Activated CD4-positive, alpha-beta T cell treated with anti-CD3 and anti-CD28 coated beads, Interleukin-2, amount 10 ng/mL, durations not matched to agents 7 days and 5 days (primary cell): ENCODE results near the gene ARHGEF37. TPM values are rescaled to one million over a fixed set of nuclear protein-coding genes. Genes with fewer than 3 reads are reported as not detected.
A peak's percentile ranks its signal among the peaks of the same experiment; 100 is the strongest.

ENCODE experiments used
- CTCF ChIA-PET: fragments of 350-600 bp; sonication (Branson Sonifier 250); formaldehyde crosslinking; loops from one replicate; lab custom pipeline; 2021; ENCODE audit warnings: antibody characterized with exemption; lab: Charles Lee
- POLR2A ChIA-PET: fragments of 350-600 bp; sonication (Branson Sonifier 250); formaldehyde crosslinking; loops from one replicate; lab custom pipeline; 2021; ENCODE audit warnings: antibody characterized with exemption; lab: Charles Lee
- DNase-seq: peaks from one replicate; pipeline ENCODE4 v3.0.0-alpha.2; 2020
- H3K27ac Mint-ChIP-seq: one replicate; pipeline ENCODE4 v1.8.0; 2021; ENCODE audit warnings: mild to moderate bottlenecking, moderate library complexity, mixed read lengths
- H3K27me3 Mint-ChIP-seq: one replicate; pipeline ENCODE4 v1.8.0; 2021; ENCODE audit warnings: mixed read lengths
- H3K36me3 Mint-ChIP-seq: one replicate; pipeline ENCODE4 v1.8.0; 2021; ENCODE audit warnings: low read depth, mixed read lengths
- H3K4me1 Mint-ChIP-seq: one replicate; pipeline ENCODE4 v1.8.0; 2021; ENCODE audit warnings: mixed read lengths
- H3K4me3 Mint-ChIP-seq: one replicate; pipeline ENCODE4 v1.8.0; 2021; ENCODE audit warnings: mild to moderate bottlenecking, moderate library complexity, mixed read lengths
- H3K9me3 Mint-ChIP-seq: one replicate; pipeline ENCODE4 v1.8.0; 2021; ENCODE audit warnings: mixed read lengths
- total RNA-seq, 2 experiments: library from RNA; stranded (reverse); gene quantifications; one replicate each; pipeline ENCODE4 v1.2.3, GENCODE V29; 2021

ARHGEF37 gene
- total RNA-seq, 2 experiments from 2014 or later, result 0.37 to 0.52 TPM

GRCh38 chr5:149605998-149606724 is 24.9 kb downstream of the ARHGEF37 start:
- DNase-seq, result no peak
- CTCF ChIA-PET, result interaction anchor here (0.6 to 2.3 kb wide), 4 partner anchors 8 to 51 kb away, joined by 3 to 7 read pairs (median 4); no protein-coding TSS in a partner anchor
- H3K36me3 Mint-ChIP-seq, result peaks cover 2% of the 10 kb centered on the region
- peaks cover 11% of the 10 kb centered on the region for H3K4me1 Mint-ChIP-seq
- POLR2A ChIA-PET, result no interaction called here
- peaks cover 2% of the 10 kb centered on the region for H3K9me3 Mint-ChIP-seq
- no peak overlapping the region for H3K4me3 Mint-ChIP-seq
- H3K27ac Mint-ChIP-seq, result peak overlapping the region; percentile 63
- H3K27me3 Mint-ChIP-seq, result peaks cover 3% of the 10 kb centered on the region

- H3K9me3 Mint-ChIP-seq, result peaks cover 2% of the 10 kb centered on the region
- ChIA-PET CTCF (interaction anchor here (0.8 kb wide), 2 partner anchors 10 to 14 kb away, joined by 3 read pairs; no protein-coding TSS in a partner anchor), POLR2A (no interaction called here)
- H3K36me3 Mint-ChIP-seq, result peaks cover 2% of the 10 kb centered on the region
- DNase-seq, result no peak
- H3K27ac Mint-ChIP-seq, result no peak overlapping the region
- H3K4me3 Mint-ChIP-seq, result no peak overlapping the region
- no peaks in the 10 kb centered on the region for H3K27me3 Mint-ChIP-seq
- peaks cover 11% of the 10 kb centered on the region for H3K4me1 Mint-ChIP-seq
Observed at GRCh38 chr5:149608936-149609545, 27.7 kb downstream of the ARHGEF37 start.

- H3K36me3 Mint-ChIP-seq, result peaks cover 2% of the 10 kb centered on the region
- CTCF ChIA-PET, result interaction anchor here (0.8 to 1.8 kb wide), 3 partner anchors 9 to 29 kb away, joined by 3 to 4 read pairs (median 3); partner anchors contain the start of gene ARHGEF37
- peaks cover 2% of the 10 kb centered on the region for H3K9me3 Mint-ChIP-seq
- H3K27ac Mint-ChIP-seq, result no peak overlapping the region
- no peaks in the 10 kb centered on the region for H3K27me3 Mint-ChIP-seq
- POLR2A ChIA-PET, result no interaction called here
- H3K4me1 Mint-ChIP-seq, result peaks cover 11% of the 10 kb centered on the region
- H3K4me3 Mint-ChIP-seq, result no peak overlapping the region
- DNase-seq, result no peak
Observed at GRCh38 chr5:149609640-149610219, 28.4 kb downstream of the ARHGEF37 start.

- Mint-ChIP-seq H3K27me3 (no peaks in the 10 kb centered on the region), H3K4me1 (peaks cover 11% of the 10 kb centered on the region), H3K27ac (no peak overlapping the region), H3K36me3 (peaks cover 2% of the 10 kb centered on the region), H3K4me3 (no peak overlapping the region), H3K9me3 (peaks cover 2% of the 10 kb centered on the region)
- CTCF ChIA-PET, result interaction anchor here (0.6 to 1.8 kb wide), 4 partner anchors 13 to 243 kb away, joined by 3 to 4 read pairs (median 3); partner anchors contain the start of gene ARHGEF37
- POLR2A ChIA-PET, result no interaction called here
- no peak for DNase-seq
Observed at GRCh38 chr5:149610589-149611255, 29.4 kb downstream of the ARHGEF37 start.

- H3K4me1 Mint-ChIP-seq, result peaks cover 5% of the 10 kb centered on the region
- no peak overlapping the region for H3K4me3 Mint-ChIP-seq
- H3K27ac Mint-ChIP-seq, result no peak overlapping the region
- peaks cover 2% of the 10 kb centered on the region for H3K9me3 Mint-ChIP-seq
- POLR2A ChIA-PET, result interaction anchor here (0.7 kb wide), 1 partner anchor 567 kb away, joined by 3 read pairs; no protein-coding TSS in a partner anchor
- no peak for DNase-seq
- no peaks in the 10 kb centered on the region for H3K36me3 Mint-ChIP-seq
- H3K27me3 Mint-ChIP-seq, result no peaks in the 10 kb centered on the region
- CTCF ChIA-PET, result interaction anchor here (0.6 to 1.8 kb wide), 4 partner anchors 13 to 244 kb away, joined by 3 to 4 read pairs (median 3); partner anchors contain the start of gene ARHGEF37
Observed at GRCh38 chr5:149611326-149611725, 30.0 kb downstream of the ARHGEF37 start.

- peaks cover 4% of the 10 kb centered on the region for H3K4me1 Mint-ChIP-seq
Observed at GRCh38 chr5:149614034-149614907, 33.0 kb downstream of the ARHGEF37 start.

GRCh38 chr5:149615976-149616375 is 34.7 kb downstream of the ARHGEF37 start:
- DNase-seq, result no peak
- no peaks in the 10 kb centered on the region for H3K27me3 Mint-ChIP-seq
- H3K9me3 Mint-ChIP-seq, result no peaks in the 10 kb centered on the region
- H3K4me1 Mint-ChIP-seq, result peaks cover 4% of the 10 kb centered on the region
- H3K27ac Mint-ChIP-seq, result no peak overlapping the region
- H3K36me3 Mint-ChIP-seq, result no peaks in the 10 kb centered on the region
- ChIA-PET CTCF (interaction anchor here (1.0 to 1.5 kb wide), 2 partner anchors 21 to 72 kb away, joined by 3 read pairs; no protein-coding TSS in a partner anchor), POLR2A (no interaction called here)
- no peak overlapping the region for H3K4me3 Mint-ChIP-seq

More at GRCh38 chr5:149614034-149614907, 33.0 kb downstream of the ARHGEF37 start:
- Mint-ChIP-seq H3K4me3 (no peak overlapping the region), H3K36me3 (no peaks in the 10 kb centered on the region), H3K27me3 (no peaks in the 10 kb centered on the region), H3K27ac (no peak overlapping the region), H3K9me3 (peaks cover 2% of the 10 kb centered on the region)
- ChIA-PET CTCF (interaction anchor here (0.7 kb wide), 1 partner anchor 9 kb away, joined by 4 read pairs; no protein-coding TSS in a partner anchor), POLR2A (no interaction called here)
- no peak for DNase-seq

GRCh38 chr5:149616727-149617285 is 35.5 kb downstream of the ARHGEF37 start:
- H3K4me1 Mint-ChIP-seq, result peaks cover 4% of the 10 kb centered on the region
- H3K27ac Mint-ChIP-seq, result no peak overlapping the region
- no peaks in the 10 kb centered on the region for H3K9me3 Mint-ChIP-seq
- H3K27me3 Mint-ChIP-seq, result no peaks in the 10 kb centered on the region
- no peak for DNase-seq
- ChIA-PET POLR2A (no interaction called here), CTCF (interaction anchor here (1.3 to 1.8 kb wide), 3 partner anchors 11 to 73 kb away, joined by 3 to 7 read pairs (median 3); no protein-coding TSS in a partner anchor)
- no peaks in the 10 kb centered on the region for H3K36me3 Mint-ChIP-seq
- H3K4me3 Mint-ChIP-seq, result no peak overlapping the region

- no peak for DNase-seq
- H3K27ac Mint-ChIP-seq, result no peak overlapping the region
- ChIA-PET POLR2A (no interaction called here), CTCF (interaction anchor here (0.7 to 1.8 kb wide), 10 partner anchors 12 to 204 kb away, joined by 3 to 7 read pairs (median 3); partner anchors contain the start of gene CSNK1A1)
- no peaks in the 10 kb centered on the region for H3K27me3 Mint-ChIP-seq
- H3K9me3 Mint-ChIP-seq, result no peaks in the 10 kb centered on the region
- no peak overlapping the region for H3K4me3 Mint-ChIP-seq
- no peaks in the 10 kb centered on the region for H3K36me3 Mint-ChIP-seq
- peaks cover 4% of the 10 kb centered on the region for H3K4me1 Mint-ChIP-seq
Observed at GRCh38 chr5:149617760-149618306, 36.5 kb downstream of the ARHGEF37 start.

GRCh38 chr5:149618581-149619248 is 37.4 kb downstream of the ARHGEF37 start:
- H3K36me3 Mint-ChIP-seq, result no peaks in the 10 kb centered on the region
- peaks cover 4% of the 10 kb centered on the region for H3K4me1 Mint-ChIP-seq
- no peak overlapping the region for H3K4me3 Mint-ChIP-seq
- ChIA-PET CTCF (interaction anchor here (0.6 to 1.8 kb wide), 19 partner anchors 9 to 337 kb away, joined by 3 to 7 read pairs (median 3); partner anchors contain the start of gene CSNK1A1), POLR2A (no interaction called here)
- H3K9me3 Mint-ChIP-seq, result no peaks in the 10 kb centered on the region
- no peaks in the 10 kb centered on the region for H3K27me3 Mint-ChIP-seq
- H3K27ac Mint-ChIP-seq, result no peak overlapping the region
- peak; percentile 31 for DNase-seq
